Kidney (tissue), 14 donors: ENCODE results near the gene AUTS2. TPM values are rescaled to one million over a fixed set of nuclear protein-coding genes. Genes with fewer than 3 reads are reported as not detected.

Source experiments
- DNase-seq, 5 donors: peaks; one replicate each; pipeline ENCODE4 v3.0.0-alpha.2; 2013 to 2020
- FAIRE-seq: peaks from 2 replicates; lab custom pipeline; 2012; peaks lifted over from hg19 to GRCh38; lab: Jason Lieb, UNC
- H3K27ac ChIP-seq, 2 donors: one replicate each; pipeline ENCODE4 v1.7.0; 2013; ENCODE audit warnings: low read depth in 2 of 2, low read length in 2 of 2, inconsistent platforms in 1 of 2
- H3K27me3 ChIP-seq: one replicate; pipeline ENCODE4 v1.7.1; 2013; ENCODE audit warnings: low read length, inconsistent platforms; ENCODE audit not compliant: control insufficient read depth, insufficient read depth
- H3K36me3 ChIP-seq, 3 donors: one replicate each; pipeline versions ENCODE4 v1.7.0 to v1.7.1; 2013; ENCODE audit warnings: low read length in 3 of 3, control low read depth in 1 of 3, inconsistent platforms in 1 of 3; ENCODE audit not compliant: insufficient read depth in 3 of 3, control insufficient read depth in 2 of 3
- H3K4me1 ChIP-seq, 3 donors: one replicate each; pipeline versions ENCODE4 v1.7.0 to v1.7.1; 2013; ENCODE audit warnings: low read length in 3 of 3, inconsistent platforms in 1 of 3, low read depth in 1 of 3; ENCODE audit not compliant: control insufficient read depth in 2 of 3, insufficient read depth in 2 of 3
- H3K4me3 ChIP-seq, 3 donors: one replicate each; pipeline versions ENCODE4 v1.7.0 to v1.8.1; 2013; ENCODE audit warnings: low read length in 3 of 3, control low read depth in 1 of 3, inconsistent platforms in 1 of 3
- H3K9ac ChIP-seq, 3 donors: one replicate each; pipeline versions ENCODE4 v1.7.0 to v1.7.1; 2013; ENCODE audit warnings: low read length in 3 of 3, control low read depth in 1 of 3, inconsistent platforms in 1 of 3
- H3K9me3 ChIP-seq, 3 donors: one replicate each; pipeline versions ENCODE4 v1.7.0 to v1.7.1; 2013; ENCODE audit warnings: low read length in 3 of 3, control low read depth in 1 of 3, inconsistent platforms in 1 of 3; ENCODE audit not compliant: control insufficient read depth in 2 of 3, insufficient read depth in 1 of 3
- intact Hi-C: fragments of 100-400 bp; cut with DNase I; formaldehyde crosslinking; loops from one replicate; pipeline ENCODE4 v1.11.1; 2022
- polyA plus RNA-seq: library from polyadenylated mRNA; stranded (reverse); fragments of 350-450 nt; fragmentation: Illumina TruSeq; extraction: RNeasy Lipid Tissue Mini Kit (QIAGEN cat#74804); gene quantifications from one replicate; pipeline ENCODE4 v1.2.3, GENCODE V29; 2014; ENCODE audit warnings: low read depth, low replicate concordance; ENCODE audit not compliant: insufficient read depth
- total RNA-seq: library from RNA; stranded (reverse); fragmentation: NEBNext Ultra II Directional; extraction: Animal tissue kit (Norgen Biotek cat#: 25700); gene quantifications from one replicate; pipeline ENCODE4 v1.2.1, GENCODE V29; 2021
- TF ChIP-seq, protein P1 (sequence below): IDR thresholded peaks from 3 replicates; pipeline ENCODE4 v1.5.1; 2012; ENCODE audit warnings: mild to moderate bottlenecking, moderate library complexity, borderline replicate concordance; ENCODE audit not compliant: insufficient read depth; ENCODE audit errors: extremely low read depth
- donor health status: control.
- donor health status: control.
- donor health status: control.
- donor health status: control.
- donor health status: control.
- donor health status: DM: yes; HTN: yes; CAD: no.
- donor health status: Normal renal cell carcinoma (clear cell type).

The AUTS2 gene
- total and polyA plus RNA-seq, 2 donors from 2014 or later = 5.2 to 33.8 TPM

DNA sequence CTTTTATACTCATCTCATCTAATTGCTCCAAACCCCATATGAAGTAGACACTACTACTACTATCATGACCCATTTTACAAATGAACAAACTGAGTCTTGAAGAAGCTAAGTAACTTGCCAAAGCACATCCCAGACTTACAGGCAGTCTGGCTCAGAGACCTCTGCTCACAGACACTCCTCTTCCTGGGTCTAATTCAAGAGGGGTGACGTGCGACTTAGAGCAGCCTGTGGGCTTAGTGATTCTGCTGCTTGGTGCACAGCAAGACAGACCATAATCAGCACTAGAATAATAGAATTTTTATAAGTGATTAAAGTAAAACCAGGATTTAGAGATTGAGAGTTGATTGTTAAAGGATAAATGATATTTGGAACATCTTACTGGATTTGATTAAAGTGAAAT, 750.8 kb downstream of the AUTS2 start:
- Histone ChIP-seq H3K27ac (no peak overlapping the region), H3K4me1 (peaks cover 0 to 3% (median 0%) of the 10 kb centered on the region in 3 donors), H3K27me3 (no peaks in the 10 kb centered on the region), H3K4me3 (no peak overlapping the region), H3K9ac (no peak overlapping the region), H3K9me3 (no peaks in the 10 kb centered on the region), H3K36me3 (no peaks in the 10 kb centered on the region)
- DNase-seq (no peak), FAIRE-seq (no peak)
- TF ChIP-seq, protein P1, sequence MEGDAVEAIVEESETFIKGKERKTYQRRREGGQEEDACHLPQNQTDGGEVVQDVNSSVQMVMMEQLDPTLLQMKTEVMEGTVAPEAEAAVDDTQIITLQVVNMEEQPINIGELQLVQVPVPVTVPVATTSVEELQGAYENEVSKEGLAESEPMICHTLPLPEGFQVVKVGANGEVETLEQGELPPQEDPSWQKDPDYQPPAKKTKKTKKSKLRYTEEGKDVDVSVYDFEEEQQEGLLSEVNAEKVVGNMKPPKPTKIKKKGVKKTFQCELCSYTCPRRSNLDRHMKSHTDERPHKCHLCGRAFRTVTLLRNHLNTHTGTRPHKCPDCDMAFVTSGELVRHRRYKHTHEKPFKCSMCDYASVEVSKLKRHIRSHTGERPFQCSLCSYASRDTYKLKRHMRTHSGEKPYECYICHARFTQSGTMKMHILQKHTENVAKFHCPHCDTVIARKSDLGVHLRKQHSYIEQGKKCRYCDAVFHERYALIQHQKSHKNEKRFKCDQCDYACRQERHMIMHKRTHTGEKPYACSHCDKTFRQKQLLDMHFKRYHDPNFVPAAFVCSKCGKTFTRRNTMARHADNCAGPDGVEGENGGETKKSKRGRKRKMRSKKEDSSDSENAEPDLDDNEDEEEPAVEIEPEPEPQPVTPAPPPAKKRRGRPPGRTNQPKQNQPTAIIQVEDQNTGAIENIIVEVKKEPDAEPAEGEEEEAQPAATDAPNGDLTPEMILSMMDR = no peak
- intact Hi-C loops = no loop called here

DNA sequence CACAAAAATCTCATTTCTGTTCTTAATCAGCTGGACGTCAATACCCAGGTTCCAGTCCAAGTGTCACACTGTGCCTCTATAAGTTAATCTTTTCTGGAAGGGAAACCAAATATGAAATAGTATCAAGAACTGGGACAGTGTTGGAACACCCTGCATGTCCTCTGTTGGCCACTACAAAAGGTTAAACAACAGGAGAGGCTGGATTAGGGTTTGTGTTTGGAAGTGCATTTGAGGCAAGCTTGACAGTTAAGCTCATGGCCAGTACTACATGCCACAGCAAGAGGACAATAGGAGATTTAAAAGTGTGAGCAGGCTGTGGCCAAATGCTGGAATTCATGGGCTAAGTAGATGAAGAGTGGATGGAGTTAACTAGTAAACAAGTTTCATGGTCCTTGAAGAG, 751.5 kb downstream of the AUTS2 start:
- H3K36me3 ChIP-seq = no peaks in the 10 kb centered on the region
- TF ChIP-seq, protein P1 = no peak
- H3K27me3 ChIP-seq = no peaks in the 10 kb centered on the region
- H3K4me1 ChIP-seq = peaks cover 0 to 3% (median 0%) of the 10 kb centered on the region in 3 donors
- no peak for DNase-seq
- no peak overlapping the region for H3K4me3 ChIP-seq
- H3K9ac ChIP-seq = no peak overlapping the region
- no peaks in the 10 kb centered on the region for H3K9me3 ChIP-seq
- intact Hi-C loops = no loop called here
- no peak overlapping the region for H3K27ac ChIP-seq
- FAIRE-seq = no peak

DNA sequence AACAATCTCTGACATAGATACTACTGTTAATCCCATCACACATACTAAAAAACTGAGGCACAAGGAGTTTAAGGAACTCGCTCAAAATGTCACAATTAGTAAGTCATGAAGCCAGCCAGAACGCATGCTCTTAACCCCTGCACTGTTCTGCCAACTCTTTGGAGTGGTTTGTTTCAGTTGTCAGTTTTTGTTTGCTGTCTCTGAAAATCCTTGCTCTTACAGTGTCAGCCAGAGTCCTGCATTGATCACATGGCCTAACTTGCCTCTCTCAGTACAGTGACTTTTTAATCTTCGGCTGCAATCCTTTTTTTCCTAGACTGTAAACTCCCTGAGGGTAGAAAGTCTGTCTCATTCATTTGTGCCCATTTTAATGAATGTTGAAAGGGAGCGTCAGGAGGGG, 753.8 kb downstream of the AUTS2 start:
- no peaks in the 10 kb centered on the region for H3K27me3 ChIP-seq
- H3K36me3 ChIP-seq = no peaks in the 10 kb centered on the region
- no peaks in the 10 kb centered on the region for H3K9me3 ChIP-seq
- no peak overlapping the region for H3K27ac ChIP-seq
- TF ChIP-seq, protein P1 = no peak
- H3K4me1 ChIP-seq = peaks cover 0 to 3% (median 2%) of the 10 kb centered on the region in 3 donors
- intact Hi-C loops = no loop called here
- H3K4me3 ChIP-seq = no peak overlapping the region
- no peak for DNase-seq
- FAIRE-seq = no peak
- H3K9ac ChIP-seq = no peak overlapping the region

DNA sequence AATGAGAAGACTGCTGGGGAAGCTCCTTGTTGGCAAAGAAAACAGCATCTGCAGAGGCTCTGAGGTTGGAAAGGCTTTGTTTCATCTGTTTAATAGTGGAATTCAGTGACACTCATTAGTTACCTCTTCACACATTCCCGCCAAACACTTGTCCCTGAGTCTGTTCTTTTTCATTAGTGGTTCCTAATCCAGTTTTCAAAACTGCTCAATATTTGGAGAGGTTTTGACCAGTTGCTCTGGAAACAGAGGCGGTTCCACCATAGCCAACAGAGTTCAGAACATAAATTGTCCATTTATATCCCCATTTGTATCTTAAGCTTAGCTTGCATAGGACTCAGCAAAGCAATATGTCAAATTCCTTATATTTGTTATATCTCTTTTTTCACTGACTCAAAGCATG, 754.6 kb downstream of the AUTS2 start:
- TF ChIP-seq, protein P1 = no peak
- H3K27ac ChIP-seq = no peak overlapping the region
- intact Hi-C loops = no loop called here
- no peaks in the 10 kb centered on the region for H3K36me3 ChIP-seq
- DNase-seq (no peak), FAIRE-seq (no peak)
- H3K27me3 ChIP-seq = no peaks in the 10 kb centered on the region
- no peaks in the 10 kb centered on the region for H3K9me3 ChIP-seq
- no peak overlapping the region for H3K4me3 ChIP-seq
- peaks cover 0 to 3% (median 2%) of the 10 kb centered on the region in 3 donors for H3K4me1 ChIP-seq
- no peak overlapping the region for H3K9ac ChIP-seq
